HG02759 (cell line): ENCODE measurements around the gene NRIP2.
A peak's percentile ranks its signal among the peaks of the same experiment; 100 is the strongest.
"Not testable (repeated sequence)": the region's sequence is repeated elsewhere in the genome, so short reads cannot be mapped to it uniquely, and the experiment has no call there.

ENCODE experiments used
- ATAC-seq: cut with Tn5 transposase; IDR thresholded peaks from one replicate; pipeline ENCODE4 v1.9.1; 2021; ENCODE audit warnings: mild to moderate bottlenecking, moderate library complexity; ENCODE audit not compliant: unreplicated experiment

NRIP2 gene, protein sequence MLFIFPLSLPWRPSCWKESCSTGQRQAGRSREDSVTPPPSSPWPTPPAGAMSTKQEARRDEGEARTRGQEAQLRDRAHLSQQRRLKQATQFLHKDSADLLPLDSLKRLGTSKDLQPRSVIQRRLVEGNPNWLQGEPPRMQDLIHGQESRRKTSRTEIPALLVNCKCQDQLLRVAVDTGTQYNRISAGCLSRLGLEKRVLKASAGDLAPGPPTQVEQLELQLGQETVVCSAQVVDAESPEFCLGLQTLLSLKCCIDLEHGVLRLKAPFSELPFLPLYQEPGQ

DNA sequence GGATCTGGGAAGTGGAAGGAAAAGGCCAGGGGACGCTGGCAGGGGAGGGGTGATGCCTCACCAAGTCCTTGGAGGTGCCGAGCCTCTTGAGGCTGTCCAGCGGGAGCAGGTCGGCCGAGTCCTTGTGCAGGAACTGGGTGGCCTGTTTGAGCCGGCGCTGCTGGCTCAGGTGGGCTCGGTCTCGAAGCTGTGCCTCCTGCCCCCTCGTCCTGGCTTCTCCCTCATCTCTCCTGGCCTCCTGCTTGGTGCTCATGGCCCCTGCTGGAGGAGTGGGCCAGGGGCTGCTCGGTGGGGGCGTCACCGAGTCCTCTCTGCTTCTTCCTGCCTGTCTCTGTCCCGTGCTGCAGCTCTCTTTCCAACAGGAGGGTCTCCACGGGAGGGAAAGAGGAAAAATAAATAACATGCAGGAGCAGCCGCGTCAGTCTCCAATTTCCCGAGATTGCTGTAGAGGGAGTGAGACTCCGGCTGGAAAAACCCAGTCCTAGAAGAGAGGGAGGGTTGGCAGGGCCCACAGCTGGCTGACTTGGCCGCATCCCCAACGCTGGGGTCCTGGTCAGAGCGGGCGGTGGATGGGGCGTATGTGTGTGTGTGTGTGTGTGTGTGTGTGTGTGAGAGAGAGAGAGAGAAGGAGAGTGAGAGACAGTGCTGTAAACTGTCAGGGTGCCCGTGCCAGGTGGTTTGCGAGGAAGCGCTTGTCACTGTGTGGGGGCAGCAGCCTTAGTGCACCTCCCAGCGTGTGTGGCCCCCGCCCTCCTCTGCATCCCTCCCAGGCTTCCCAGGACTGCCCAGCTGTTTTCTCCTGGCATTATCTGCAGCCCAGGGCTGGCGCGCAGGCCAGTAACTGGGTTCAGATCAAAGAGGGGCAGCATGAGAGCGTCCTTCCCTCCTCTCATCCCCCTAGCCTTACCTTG, at the start of gene NRIP2:
TSS of gene NRIP2 (minus strand) at position 455 of the 911 bp plus-strand sequence. CDS start at position 403, 52 bp downstream.
- ATAC-seq = no peak

DNA sequence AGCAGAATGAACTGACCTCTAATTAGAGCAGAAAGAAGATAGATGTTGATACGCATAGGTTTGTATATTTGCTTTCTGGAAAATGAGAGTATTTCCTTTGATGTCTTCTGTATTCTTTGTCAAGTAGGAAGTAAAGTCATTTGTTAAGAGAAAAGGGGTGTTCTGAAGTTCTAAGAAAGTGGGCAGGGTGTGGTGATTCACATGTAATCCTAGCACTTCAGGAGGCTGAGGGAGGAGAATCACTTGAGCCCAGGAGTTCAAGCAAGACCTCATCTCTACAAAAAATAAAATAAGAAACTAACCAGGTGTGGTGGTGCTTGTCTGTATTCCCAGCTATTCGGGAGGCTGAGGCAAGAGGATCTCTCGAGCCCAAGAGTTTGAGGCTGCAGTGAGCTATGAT, 45.0 kb upstream of the NRIP2 start:
- no peak for ATAC-seq

DNA sequence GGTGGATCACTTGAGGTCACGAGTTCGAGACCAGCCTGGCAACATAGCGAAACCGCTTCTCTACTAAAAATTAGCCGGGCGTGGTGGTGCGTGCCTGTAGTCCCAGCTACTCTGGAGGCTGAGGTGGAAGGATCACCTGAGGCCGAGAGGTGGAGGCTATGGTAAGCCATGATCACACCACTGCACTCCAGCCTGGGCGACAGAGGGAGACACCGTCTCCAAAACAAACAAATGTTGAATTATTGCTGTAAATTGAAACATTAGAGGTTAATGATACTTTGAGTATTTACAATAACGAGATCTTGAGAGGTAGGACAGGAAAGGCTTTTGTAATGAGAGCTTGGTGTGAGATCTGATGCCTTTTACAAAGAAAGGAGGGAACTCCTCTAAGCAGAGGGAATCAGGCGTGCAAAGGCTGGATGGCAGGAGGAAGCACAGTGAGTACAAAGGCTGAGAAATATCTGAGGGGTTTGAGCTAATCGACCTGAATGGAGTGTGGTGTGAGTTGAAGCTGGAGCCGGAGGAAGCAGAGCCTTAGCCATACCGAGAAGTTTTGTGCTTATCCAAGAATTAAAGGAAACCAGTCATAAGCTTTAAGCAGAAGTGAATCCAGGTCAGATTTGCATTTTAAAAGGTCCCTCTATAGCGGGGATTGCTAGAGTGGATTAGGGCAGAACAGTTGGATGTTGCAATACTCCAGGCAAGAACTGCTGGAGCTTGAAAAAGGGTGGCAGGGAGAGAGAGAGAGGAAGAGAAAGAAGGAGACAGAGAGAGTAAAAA, 43.3 kb upstream of the NRIP2 start:
- no peak for ATAC-seq

DNA sequence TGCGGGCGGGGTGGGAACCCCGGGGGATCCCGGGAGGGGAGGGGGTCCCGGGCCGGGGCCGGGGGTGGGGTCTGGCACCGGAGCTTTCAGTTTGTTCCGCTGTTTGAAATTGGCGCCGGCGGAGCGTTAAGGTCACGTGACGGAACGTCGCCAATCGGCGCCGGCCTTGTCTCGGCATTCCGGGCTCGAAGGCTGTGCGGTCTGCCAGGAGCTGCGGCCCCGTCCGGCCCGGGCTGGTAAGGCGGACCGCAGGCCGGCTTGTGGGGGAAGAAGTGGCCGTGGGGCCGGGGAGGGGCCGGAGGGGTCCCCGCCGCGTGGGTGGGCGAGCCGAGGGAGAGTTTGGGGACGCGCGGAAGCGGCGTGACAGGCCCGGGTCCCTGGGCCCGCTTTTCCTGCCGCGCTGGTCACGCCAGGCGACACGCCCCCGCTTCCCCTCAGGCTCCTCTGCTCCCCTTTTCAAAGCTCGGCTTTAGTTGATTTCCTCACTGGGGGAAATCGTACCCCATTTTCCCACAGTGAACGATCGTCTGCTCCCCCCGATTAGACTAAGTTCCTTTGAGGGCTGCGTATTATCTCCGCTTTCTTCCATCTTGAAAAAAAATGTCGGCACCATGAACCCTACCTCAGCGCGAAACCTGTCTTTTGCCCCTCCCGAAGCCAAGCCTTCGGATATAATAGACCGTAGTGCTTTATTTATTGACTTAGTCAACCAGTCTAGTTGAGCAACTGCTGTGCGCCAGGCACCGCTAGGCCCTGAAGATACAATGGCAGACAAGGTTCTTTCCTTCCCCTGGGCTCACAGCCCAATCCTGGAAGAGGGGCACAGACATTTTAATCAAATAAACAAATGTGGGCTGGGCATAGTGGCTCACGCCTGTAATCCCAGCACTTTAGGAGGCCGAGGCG, 42.5 kb upstream of the NRIP2 start, which contains the start of the genes FOXM1 and RHNO1:
TSS of gene FOXM1 (minus strand) at position 128 of the 906 bp plus-strand sequence. CDS start 2,696 bp downstream, outside the sequence.
TSS of gene RHNO1 (plus strand) at position 177 of the 906 bp plus-strand sequence. CDS start 8,144 bp downstream, outside the sequence.
- ATAC-seq = peak; percentile 87

DNA sequence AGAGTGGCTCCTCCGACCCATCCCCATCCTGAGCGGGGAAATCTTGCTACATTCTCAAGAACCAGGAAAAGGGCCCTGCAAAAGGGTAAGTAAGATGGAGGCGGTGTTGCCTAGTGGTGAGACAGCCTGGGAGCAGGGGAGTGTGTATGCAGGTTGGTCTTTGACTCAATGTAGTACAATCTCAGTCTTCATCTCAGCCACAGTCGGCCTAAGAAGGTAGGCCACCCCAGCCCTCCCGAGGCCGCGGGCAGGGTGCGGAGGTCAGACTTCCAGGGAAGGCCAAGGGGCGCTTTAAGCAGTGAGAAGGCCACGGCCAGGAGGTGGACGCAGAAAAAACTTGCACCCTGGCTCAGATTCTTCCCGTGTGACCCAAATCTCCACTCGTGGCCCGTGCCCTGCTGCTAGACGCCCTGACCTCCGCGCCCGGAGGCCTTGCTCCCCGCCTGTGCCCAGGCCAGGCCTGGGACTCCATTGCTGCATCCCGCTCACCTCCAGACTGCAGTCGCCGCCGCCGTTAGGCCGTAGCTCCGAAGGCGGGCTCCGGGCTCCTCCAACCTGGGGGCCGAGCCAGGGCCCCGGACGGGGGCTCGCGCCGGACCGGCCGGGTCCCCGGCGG, 41.7 kb upstream of the NRIP2 start:
- ATAC-seq = peak; percentile 35

DNA sequence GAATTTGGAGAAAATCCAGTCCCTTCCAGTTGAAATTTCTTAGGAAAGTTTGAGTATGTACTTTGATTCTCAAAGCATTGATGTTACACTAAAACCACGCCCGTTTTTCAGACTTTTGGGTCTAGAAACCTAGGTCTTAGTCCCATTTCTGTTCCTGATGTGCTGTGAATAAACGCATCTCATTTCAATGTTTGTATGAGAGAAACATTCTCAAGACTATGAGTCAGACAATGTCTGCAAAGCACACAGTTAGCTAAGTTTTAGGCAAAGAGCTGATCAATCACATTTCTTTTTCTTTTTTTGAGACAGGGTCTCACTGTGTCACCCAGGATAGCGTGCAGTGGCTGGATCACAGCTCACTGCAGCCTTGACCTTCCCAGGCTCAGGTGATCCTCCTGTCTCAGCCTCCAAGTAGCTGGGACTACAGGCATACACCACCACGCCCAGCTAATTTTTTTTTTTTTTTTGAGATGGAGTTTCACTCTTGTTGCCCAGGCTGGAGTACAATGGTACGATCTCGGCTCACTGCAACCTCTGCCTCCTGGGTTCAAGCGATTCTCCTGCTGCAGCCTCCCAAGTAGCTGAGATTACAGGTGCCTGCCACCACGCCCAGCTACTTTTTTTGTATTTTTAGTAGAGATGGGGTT, 34.3 kb upstream of the NRIP2 start:
- not testable (repeated sequence) for ATAC-seq

DNA sequence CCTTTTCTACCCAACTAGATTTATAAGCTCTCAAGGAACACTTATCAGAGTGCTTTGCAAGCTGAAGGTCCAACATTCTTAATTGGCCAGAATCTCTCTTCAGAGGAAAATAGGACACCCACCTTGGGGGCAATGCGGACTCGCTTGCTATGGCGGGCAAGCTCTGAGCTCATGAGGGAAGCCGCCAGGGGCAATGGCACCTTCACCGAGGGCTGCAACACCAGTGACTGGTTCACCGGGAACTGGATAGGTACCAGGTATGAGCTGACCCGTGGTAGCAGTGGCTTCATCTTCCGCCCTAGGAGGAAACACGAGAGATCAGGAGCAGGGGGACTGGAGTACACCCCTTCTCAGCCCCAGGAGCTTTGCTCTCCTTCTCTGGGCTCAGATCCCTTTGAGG, 29.4 kb upstream of the NRIP2 start:
- ATAC-seq = no peak

DNA sequence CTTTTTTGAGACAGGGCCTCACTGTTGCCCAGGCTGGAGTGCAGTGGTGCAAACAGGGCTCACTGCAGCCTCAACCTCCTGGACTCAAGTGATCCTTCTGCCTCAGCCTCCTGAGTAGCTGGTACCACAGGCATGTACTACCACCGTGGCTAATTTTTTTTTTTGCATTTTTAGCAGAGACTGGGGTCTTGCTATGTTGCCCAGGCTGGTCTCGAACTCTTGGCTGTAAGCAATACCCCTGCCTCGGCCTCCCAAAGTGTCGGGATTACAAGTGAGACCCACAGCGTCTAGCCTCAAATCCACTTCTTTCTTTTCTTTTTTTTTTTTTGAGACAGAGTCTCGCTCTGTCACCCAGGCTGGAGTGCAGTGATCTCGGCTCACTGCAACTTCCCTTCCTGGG, 28.6 kb upstream of the NRIP2 start:
- not testable (repeated sequence) for ATAC-seq

DNA sequence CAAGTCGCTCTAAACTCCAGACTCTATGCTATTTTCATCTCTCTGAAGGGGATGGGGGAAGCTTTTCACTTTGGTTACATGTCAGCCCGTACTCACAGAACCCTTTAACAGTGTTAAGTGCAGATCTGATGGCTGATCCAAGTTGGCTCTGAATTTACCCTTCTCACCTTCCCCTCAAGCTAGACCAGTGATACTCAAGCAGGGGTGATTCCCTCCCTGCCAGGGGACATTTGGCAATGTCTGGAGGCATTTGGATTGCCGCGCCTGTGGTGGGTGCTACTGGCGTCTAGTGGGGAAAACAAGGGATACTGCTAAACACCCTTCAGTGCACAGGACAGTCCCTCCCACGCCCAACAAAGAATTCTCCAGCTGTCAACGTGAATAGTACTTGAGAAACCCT, 28.0 kb upstream of the NRIP2 start:
- ATAC-seq = no peak

DNA sequence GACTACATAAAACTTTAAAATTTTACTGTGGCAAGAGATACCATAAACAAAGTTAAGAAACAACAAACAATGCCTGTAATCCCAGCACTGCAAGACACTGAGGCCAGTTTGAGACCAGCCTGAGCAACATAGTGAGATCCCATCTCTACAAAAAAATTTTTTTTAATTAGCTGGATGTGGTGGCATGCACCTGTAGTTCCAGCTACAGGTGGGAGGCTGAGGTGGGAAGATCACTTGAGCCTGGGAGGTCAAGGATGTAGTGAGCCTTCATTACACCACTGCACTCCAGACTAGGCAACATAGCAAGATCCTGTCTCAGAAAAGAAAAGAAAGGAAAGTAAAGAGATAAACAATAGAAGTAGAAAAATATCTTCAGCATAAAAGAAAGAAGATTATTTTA, 25.3 kb upstream of the NRIP2 start:
- ATAC-seq = no peak

DNA sequence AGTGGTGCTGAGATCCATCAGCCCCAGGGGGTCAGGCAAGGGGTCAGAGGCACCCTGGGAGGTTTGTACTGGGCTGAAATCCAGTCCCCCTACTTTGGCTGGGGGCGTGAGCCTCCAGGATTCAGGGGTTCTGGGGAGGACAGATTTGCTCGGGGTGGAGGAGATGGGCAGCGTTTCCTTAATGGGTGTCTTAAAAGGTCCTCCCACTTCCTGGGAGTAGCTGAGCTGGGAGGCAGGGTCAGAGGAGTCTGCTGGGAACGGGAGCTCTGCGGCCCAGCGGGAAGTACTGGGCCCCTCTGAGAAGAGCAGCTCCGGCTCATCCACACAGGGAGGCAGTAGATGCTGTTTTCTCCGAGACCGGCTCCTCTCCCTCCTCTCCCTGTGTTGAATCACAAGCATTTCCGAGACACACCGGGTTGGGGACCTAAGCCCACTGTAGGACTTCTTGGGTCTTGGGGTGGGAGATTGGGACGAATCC, 24.1 kb upstream of the NRIP2 start:
- ATAC-seq = no peak

DNA sequence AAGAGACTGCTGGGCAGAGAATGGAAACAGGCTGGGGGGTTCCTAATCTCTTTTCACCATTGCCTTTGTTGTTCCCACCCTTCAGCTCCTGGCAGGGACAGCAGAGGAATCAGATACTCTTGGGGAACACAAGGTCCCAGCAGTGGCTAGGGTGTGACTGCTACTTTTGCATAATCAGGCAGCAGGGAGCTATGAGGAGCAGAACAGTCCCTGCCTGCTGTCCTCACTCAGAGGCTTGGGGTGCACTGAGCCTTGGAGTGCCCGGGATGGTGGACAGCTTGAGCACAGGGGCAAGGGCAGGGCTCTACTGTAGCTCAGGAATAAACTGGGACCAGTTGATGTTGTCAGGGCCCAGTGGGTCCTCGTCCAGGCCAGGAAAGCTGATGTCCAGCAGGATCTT, 23.5 kb upstream of the NRIP2 start:
- ATAC-seq = no peak

DNA sequence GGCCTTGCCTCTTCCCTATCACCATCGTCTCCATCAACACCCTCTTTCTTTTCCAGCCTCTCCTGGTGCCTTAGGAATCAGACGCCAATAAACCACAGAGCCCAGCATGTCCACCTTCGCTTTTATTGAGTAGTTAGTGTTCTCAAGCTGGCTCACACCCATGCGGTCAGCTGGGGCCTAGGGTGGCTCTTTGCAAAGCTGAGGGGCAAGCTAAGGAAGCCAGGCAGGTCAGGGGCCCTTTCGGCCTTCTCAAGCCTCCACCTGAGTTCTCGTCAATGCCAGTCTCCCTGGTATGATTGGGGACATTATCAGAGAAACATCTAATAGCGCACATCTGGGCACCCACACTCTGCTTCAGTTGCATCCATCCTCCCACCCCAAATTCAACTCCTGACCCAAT, 22.7 kb upstream of the NRIP2 start:
- ATAC-seq = no peak

DNA sequence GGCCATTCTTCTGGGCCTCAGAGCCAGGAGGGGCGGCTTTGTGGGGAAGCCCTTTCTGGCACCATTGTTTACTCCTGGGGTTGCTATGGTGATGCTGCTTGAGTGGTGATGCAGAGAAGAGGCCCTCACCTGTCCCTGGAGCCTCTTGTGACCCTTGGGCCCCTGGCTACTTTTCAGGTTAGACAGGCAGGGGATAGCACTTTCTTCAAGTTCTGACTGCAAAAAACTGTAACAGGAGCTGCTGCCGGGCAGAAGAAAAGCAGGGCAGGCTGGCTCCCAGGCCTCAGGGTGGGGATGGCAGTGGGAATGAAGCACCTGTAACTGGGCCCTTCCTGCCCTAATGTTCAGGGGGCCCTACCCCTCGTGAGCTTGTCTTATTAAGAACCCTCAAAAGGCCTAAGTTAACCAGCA, 22.2 kb upstream of the NRIP2 start, which contains the start of gene TEX52:
TSS of gene TEX52 (minus strand) at position 19 of the 411 bp plus-strand sequence. CDS start at position 6, 13 bp downstream.
- ATAC-seq = no peak

DNA sequence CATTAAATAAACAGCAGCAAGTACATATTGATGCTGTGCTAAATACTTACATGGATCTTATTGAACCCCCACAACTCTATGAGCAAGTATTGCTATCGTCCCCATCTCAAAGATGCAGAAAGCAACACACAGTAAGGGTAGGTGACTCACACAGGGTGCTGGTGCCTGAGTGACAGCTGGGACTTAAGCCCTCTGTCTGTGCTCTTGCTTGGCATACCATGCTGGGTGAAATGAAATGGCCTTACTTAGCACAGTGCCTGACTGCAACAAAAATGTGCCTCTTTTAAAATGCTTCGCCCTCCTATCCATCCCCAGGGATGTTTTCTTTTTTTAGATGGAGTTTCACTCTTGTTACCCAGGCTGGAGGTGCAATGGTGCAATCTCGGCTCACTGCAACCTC, 21.2 kb upstream of the NRIP2 start:
- ATAC-seq = no peak

DNA sequence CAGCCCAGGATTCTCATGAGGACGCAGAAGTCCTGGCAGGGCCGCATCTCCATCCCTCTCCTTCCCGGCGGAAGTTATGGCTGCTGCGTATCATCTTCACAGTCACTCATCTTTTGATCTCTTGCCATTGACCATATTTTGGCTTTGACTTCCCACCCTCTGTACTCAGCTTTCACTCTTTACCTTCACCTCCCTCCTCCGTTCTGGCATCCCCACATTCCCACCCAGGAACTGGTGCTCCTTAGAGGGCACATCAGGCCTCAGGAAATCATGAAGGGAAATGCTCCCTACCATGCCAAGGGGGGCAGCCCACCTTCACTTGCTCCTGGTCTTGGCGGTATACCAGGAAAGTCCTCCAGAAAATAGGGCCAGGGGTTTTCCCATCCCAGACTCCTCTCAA, 20.7 kb upstream of the NRIP2 start:
- no peak for ATAC-seq

DNA sequence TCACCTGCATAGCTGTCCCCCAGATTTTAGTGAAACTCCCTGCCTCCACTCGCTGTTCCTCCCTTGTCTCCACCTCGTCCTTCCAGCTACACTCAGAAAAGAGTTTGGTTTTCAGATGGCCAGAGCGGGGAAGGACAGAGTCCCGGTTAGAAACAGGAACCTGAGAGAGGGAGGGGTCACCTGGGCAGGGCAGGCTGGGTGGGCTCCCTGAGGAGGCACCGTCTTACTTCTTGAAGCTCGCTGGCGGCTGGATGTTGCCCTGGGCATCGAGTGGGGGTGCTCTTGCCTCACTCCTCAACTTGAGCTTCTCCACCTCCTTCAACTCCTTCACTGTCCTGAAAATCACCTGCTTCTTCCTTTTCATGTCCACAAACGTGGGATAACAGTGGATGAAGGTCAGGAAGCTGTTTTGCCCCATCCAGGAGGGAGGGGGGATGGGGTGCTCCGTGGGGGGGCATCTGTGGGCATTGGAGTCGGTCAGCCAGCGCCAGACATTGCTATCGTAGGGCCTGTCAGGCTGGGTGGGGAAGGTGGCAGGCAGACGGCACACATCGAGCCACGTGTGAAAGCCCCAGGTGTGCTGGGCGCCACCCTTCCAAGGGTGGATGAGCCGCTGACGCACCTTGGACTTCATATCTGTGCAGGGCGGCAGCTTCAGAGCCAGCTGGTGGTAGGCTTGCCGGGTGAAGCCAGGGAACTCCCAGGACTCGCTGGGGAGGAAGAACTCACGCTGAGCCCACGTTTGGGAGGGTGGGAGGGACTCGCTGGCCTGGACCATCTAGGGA, 20.0 kb upstream of the NRIP2 start:
- no peak for ATAC-seq

DNA sequence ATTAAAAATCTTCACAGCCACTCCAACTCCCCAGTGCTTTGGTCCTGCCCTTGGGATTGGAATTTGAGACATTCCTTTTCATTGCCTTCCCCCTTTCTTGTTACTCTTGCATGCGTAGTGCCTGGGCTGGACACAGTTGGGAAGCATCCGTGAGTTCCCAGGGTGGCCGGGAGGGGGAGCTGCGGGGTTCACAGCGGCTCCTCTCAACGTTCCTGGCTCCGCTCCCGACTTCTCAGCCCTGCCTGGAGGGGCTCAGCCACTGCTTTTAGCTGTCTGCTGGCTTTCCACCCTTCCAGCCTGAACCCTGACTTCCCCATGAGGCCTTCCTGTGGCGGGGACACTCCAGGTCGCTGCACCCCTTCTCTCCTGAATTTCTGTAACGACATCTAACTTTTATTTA, 18.8 kb upstream of the NRIP2 start:
- no peak for ATAC-seq
